OCI-LY1 (cell line): Measurements from ENCODE around the gene NR4A3.

Experiments used
- H2AFZ ChIP-seq: fragments of 200-600 bp; sonication (generic), shearing (Covaris generic); 2 replicates; pipeline ENCODE4 v1.6.0; 2014; ENCODE audit warnings: antibody characterized with exemption, mild to moderate bottlenecking, low read length
- H3F3A ChIP-seq: fragments of 200-600 bp; sonication (generic), shearing (Covaris generic); 2 replicates; pipeline ENCODE4 v1.6.0; 2014; ENCODE audit warnings: mild to moderate bottlenecking, antibody characterized with exemption, low read length, moderate library complexity; ENCODE audit not compliant: insufficient read depth
- H3K27ac ChIP-seq: fragments of 200-600 bp; sonication (generic); 2 replicates; pipeline ENCODE4 v1.5.1; 2014; ENCODE audit warnings: low read length, mixed run types, mild to moderate bottlenecking, low read depth; ENCODE audit not compliant: poor library complexity, severe bottlenecking
- H3K27me3 ChIP-seq: fragments of 200-600 bp; sonication (generic); 2 replicates; pipeline ENCODE4 v1.6.0; 2014; ENCODE audit warnings: antibody characterized with exemption, mild to moderate bottlenecking, low read length, moderate library complexity; ENCODE audit not compliant: insufficient read depth
- H3K36me3 ChIP-seq: fragments of 200-600 bp; sonication (generic); 2 replicates; pipeline ENCODE4 v1.6.1; 2014; ENCODE audit warnings: mild to moderate bottlenecking, antibody characterized with exemption, low read length, moderate library complexity, mixed read lengths; ENCODE audit not compliant: insufficient read depth
- H3K4me1 ChIP-seq: fragments of 200-600 bp; sonication (generic); 2 replicates; pipeline ENCODE4 v1.5.1; 2014; ENCODE audit warnings: mild to moderate bottlenecking, low read length, moderate library complexity; ENCODE audit not compliant: insufficient read depth, severe bottlenecking
- H3K4me2 ChIP-seq: fragments of 200-600 bp; sonication (generic), shearing (Covaris generic); 2 replicates; pipeline ENCODE4 v1.6.1; 2014; ENCODE audit warnings: low read length
- H3K4me3 ChIP-seq: fragments of 200-600 bp; sonication (generic); 2 replicates; pipeline ENCODE4 v1.5.1; 2014; ENCODE audit warnings: low read length, low read depth, mild to moderate bottlenecking, mixed read lengths; ENCODE audit not compliant: poor library complexity, severe bottlenecking
- H3K79me2 ChIP-seq: fragments of 200-600 bp; shearing (Covaris generic); 2 replicates; pipeline ENCODE4 v1.6.1; 2016; ENCODE audit warnings: mixed run types, low read length, mixed read lengths; ENCODE audit not compliant: insufficient read depth
- H3K9ac ChIP-seq: fragments of 200-600 bp; sonication (generic), shearing (Covaris generic); 2 replicates; pipeline ENCODE4 v1.6.1; 2014; ENCODE audit warnings: mild to moderate bottlenecking, low read length, mixed read lengths
- H3K9me2 ChIP-seq: fragments of 200-600 bp; sonication (generic), shearing (Covaris generic); 2 replicates; pipeline ENCODE4 v1.6.1; 2014; ENCODE audit warnings: low read depth, mild to moderate bottlenecking, low read length, mixed read lengths
- H3K9me3 ChIP-seq: fragments of 200-600 bp; shearing (Covaris generic); 2 replicates; pipeline ENCODE4 v1.6.1; 2014; ENCODE audit warnings: low read length, mixed read lengths
- H4K20me1 ChIP-seq: fragments of 200-600 bp; sonication (generic), shearing (Covaris generic); 2 replicates; pipeline ENCODE4 v1.6.0; 2016; ENCODE audit warnings: mild to moderate bottlenecking, low read length; ENCODE audit not compliant: insufficient read depth
- CTCF ChIP-seq: fragments of 200-600 bp; sonication (generic), shearing (Covaris generic); IDR thresholded peaks from 2 replicates; pipeline ENCODE4 v1.5.1; 2017; ENCODE audit warnings: mild to moderate bottlenecking, antibody characterized with exemption, low read length, moderate library complexity, mixed read lengths
- EZH2 ChIP-seq: fragments of 200-600 bp; sonication (generic), shearing (Covaris generic); IDR thresholded peaks from 2 replicates; pipeline ENCODE4 v1.8.0; 2017; ENCODE audit warnings: borderline replicate concordance, mixed run types, mild to moderate bottlenecking, antibody characterized with exemption, low read length, moderate library complexity, mixed read lengths

NR4A3 gene

GRCh38 chr9:99822806-99823591, 1.3 kb downstream of the NR4A3 start:
- H3K4me2 ChIP-seq, result peak overlapping the region; percentile 97
- no peak overlapping the region for H2AFZ ChIP-seq
- H3K27me3 ChIP-seq, result no peaks in the 10 kb centered on the region
- H3K79me2 ChIP-seq, result no peaks in the 10 kb centered on the region
- H3K4me3 ChIP-seq, result peak overlapping the region; percentile 76
- H3K9me2 ChIP-seq, result no peaks in the 10 kb centered on the region
- no peaks in the 10 kb centered on the region for H4K20me1 ChIP-seq
- TF ChIP-seq EZH2, result no peak
- TF ChIP-seq CTCF, result no peak
- no peaks in the 10 kb centered on the region for H3K36me3 ChIP-seq
- peaks cover 4% of the 10 kb centered on the region; the same call in 1 of the 2 replicates for H3F3A ChIP-seq
- no peak overlapping the region for H3K9ac ChIP-seq
- no peak overlapping the region for H3K27ac ChIP-seq
- H3K9me3 ChIP-seq, result no peaks in the 10 kb centered on the region
- peaks cover 51% of the 10 kb centered on the region for H3K4me1 ChIP-seq

GRCh38 chr9:99823681-99824377, 2.1 kb downstream of the NR4A3 start:
- H3K4me3 ChIP-seq, result peak overlapping the region; percentile 76
- no peaks in the 10 kb centered on the region for H3K9me2 ChIP-seq
- TF ChIP-seq EZH2, result no peak
- TF ChIP-seq CTCF, result no peak
- H3K79me2 ChIP-seq, result no peaks in the 10 kb centered on the region
- H2AFZ ChIP-seq, result no peak overlapping the region
- no peaks in the 10 kb centered on the region for H3K36me3 ChIP-seq
- no peaks in the 10 kb centered on the region for H3K27me3 ChIP-seq
- H3K9ac ChIP-seq, result no peak overlapping the region; the same call in 1 of the 2 replicates
- no peak overlapping the region for H3K27ac ChIP-seq
- H3K9me3 ChIP-seq, result no peaks in the 10 kb centered on the region
- peaks cover 4% of the 10 kb centered on the region; the same call in 1 of the 2 replicates for H3F3A ChIP-seq
- H4K20me1 ChIP-seq, result no peaks in the 10 kb centered on the region
- H3K4me2 ChIP-seq, result peak overlapping the region; percentile 97
- peaks cover 45% of the 10 kb centered on the region for H3K4me1 ChIP-seq

GRCh38 chr9:99824378-99825171, 2.9 kb downstream of the NR4A3 start:
- peaks cover 4% of the 10 kb centered on the region; the same call in 1 of the 2 replicates for H3F3A ChIP-seq
- H3K27ac ChIP-seq, result no peak overlapping the region
- no peaks in the 10 kb centered on the region for H3K79me2 ChIP-seq
- H3K4me2 ChIP-seq, result peak overlapping the region; percentile 97
- H3K4me3 ChIP-seq, result peak overlapping the region; percentile 76
- H3K9me2 ChIP-seq, result no peaks in the 10 kb centered on the region
- H3K9ac ChIP-seq, result no peak overlapping the region; the same call in 1 of the 2 replicates
- no peaks in the 10 kb centered on the region for H3K9me3 ChIP-seq
- no peaks in the 10 kb centered on the region for H4K20me1 ChIP-seq
- no peak overlapping the region for H2AFZ ChIP-seq
- H3K36me3 ChIP-seq, result no peaks in the 10 kb centered on the region
- TF ChIP-seq CTCF (peak; percentile 69), EZH2 (no peak)
- no peaks in the 10 kb centered on the region for H3K27me3 ChIP-seq
- peaks cover 42% of the 10 kb centered on the region for H3K4me1 ChIP-seq
